ENCODE data around the gene BAHCC1. TPM values are rescaled to one million over a fixed set of nuclear protein-coding genes. Genes with fewer than 3 reads are reported as not detected.

Gene BAHCC1
- total RNA-seq, 1 donor = 11.2 TPM

GRCh38 chr17:81502471-81503017 is 107.3 kb downstream of the BAHCC1 start:
- Histone ChIP-seq H3K4me2 (ENCODE audit: insufficient read depth, low read length) (no peak overlapping the region), H3K4me1 (ENCODE audit: insufficient read depth, low read length) (peaks cover 4% of the 10 kb centered on the region), H2AFZ (ENCODE audit: low read length) (no peak overlapping the region), H3K4me3 (ENCODE audit: insufficient read depth, low read length) (no peak overlapping the region), H3K36me3 (ENCODE audit: insufficient read depth, low read length) (no peaks in the 10 kb centered on the region), H4K20me1 (ENCODE audit: insufficient read depth, low read length) (peaks cover 2% of the 10 kb centered on the region), H3K79me2 (ENCODE audit: insufficient read depth, low read length) (no peaks in the 10 kb centered on the region), H3K9me3 (ENCODE audit: low read depth, low read length) (no peaks in the 10 kb centered on the region), H3K27me3 (ENCODE audit: insufficient read depth, low read length) (peaks cover 5% of the 10 kb centered on the region), H3K27ac (ENCODE audit: low read depth, low read length) (no peak overlapping the region)
- TF ChIP-seq CTCF (IDR thresholded peaks at IDR 0.05; ENCODE audit: extremely low read depth, low read depth, low read length) = no peak
- DNase-seq (ENCODE audit: insufficient read length, low spot score, missing footprints) = no peak

DNA sequence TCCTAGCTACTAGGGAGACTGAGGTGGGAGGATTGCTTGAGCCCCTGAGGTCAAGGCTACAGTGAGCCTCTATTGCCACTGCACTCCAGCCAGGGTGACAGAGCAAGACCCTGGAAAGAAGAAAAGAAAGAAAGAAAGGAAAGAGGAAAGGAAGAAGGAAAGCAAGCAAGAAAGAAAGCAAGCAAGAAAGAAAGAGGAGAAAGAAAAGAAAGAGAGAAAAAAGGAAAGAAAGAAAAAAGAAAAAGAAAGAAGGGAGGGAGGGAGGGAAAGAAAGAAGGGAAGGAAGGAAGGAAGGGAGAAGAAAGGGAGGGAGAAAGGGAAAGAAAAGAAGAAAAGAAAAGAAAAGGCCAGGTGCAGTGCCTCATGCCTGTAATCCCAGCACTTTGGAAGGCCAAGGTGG is 108.4 kb downstream of the BAHCC1 start:
- Histone ChIP-seq H3K36me3 (ENCODE audit: insufficient read depth, low read length) (peaks cover 1% of the 10 kb centered on the region), H3K4me1 (ENCODE audit: insufficient read depth, low read length) (peaks cover 4% of the 10 kb centered on the region), H4K20me1 (ENCODE audit: insufficient read depth, low read length) (peaks cover 8% of the 10 kb centered on the region), H3K4me3 (ENCODE audit: insufficient read depth, low read length) (no peak overlapping the region), H3K27me3 (ENCODE audit: insufficient read depth, low read length) (peaks cover 3% of the 10 kb centered on the region), H3K4me2 (ENCODE audit: insufficient read depth, low read length) (no peak overlapping the region), H3K27ac (ENCODE audit: low read depth, low read length) (no peak overlapping the region), H3K9me3 (ENCODE audit: low read depth, low read length) (no peaks in the 10 kb centered on the region), H2AFZ (ENCODE audit: low read length) (no peak overlapping the region), H3K79me2 (ENCODE audit: insufficient read depth, low read length) (peaks cover 4% of the 10 kb centered on the region)
- DNase-seq (ENCODE audit: insufficient read length, low spot score, missing footprints) = no peak
- no peak for TF ChIP-seq CTCF (IDR thresholded peaks at IDR 0.05; ENCODE audit: extremely low read depth, low read depth, low read length)

DNA sequence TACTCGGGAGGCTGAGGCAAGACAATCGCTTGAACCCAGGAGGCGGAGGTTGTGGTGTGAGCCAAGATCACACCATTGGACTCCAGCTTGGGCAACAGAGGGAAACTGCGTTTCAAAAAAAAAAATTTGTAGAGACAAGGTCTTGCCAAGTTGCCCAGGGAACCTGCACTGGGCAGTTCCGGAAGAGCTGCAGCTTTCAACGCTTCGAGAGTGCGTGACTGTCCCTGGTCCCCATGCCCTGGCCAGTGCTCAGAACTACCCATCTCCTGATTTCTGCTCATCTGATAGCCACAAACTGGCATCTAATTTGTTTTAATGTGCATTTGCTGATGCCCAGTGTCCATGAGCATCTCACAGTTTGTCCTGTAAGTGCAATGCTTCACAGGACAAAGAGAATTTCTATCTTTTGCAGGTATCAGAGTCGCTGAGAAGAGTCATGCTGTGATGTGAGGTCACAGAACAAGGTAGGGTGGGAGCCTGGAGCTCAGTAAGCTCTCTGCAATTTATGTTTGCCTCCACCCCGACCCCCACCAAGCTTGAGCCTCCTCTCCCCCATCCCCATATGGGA is 113.5 kb downstream of the BAHCC1 start:
- H3K4me2 ChIP-seq (ENCODE audit: insufficient read depth, low read length) = peak overlapping the region; percentile 99
- no peak overlapping the region for H3K27ac ChIP-seq (ENCODE audit: low read depth, low read length)
- peak overlapping the region; percentile 96 for H3K4me3 ChIP-seq (ENCODE audit: insufficient read depth, low read length)
- no peaks in the 10 kb centered on the region for H3K27me3 ChIP-seq (ENCODE audit: insufficient read depth, low read length)
- H3K79me2 ChIP-seq (ENCODE audit: insufficient read depth, low read length) = peaks cover 46% of the 10 kb centered on the region
- H2AFZ ChIP-seq (ENCODE audit: low read length) = no peak overlapping the region
- peaks cover 39% of the 10 kb centered on the region for H3K36me3 ChIP-seq (ENCODE audit: insufficient read depth, low read length)
- H3K4me1 ChIP-seq (ENCODE audit: insufficient read depth, low read length) = peaks cover 10% of the 10 kb centered on the region
- H4K20me1 ChIP-seq (ENCODE audit: insufficient read depth, low read length) = peaks cover 45% of the 10 kb centered on the region
- no peaks in the 10 kb centered on the region for H3K9me3 ChIP-seq (ENCODE audit: low read depth, low read length)
- TF ChIP-seq CTCF (IDR thresholded peaks at IDR 0.05; ENCODE audit: extremely low read depth, low read depth, low read length) = no peak
- DNase-seq (ENCODE audit: insufficient read length, low spot score, missing footprints) = peak; percentile 85

DNA sequence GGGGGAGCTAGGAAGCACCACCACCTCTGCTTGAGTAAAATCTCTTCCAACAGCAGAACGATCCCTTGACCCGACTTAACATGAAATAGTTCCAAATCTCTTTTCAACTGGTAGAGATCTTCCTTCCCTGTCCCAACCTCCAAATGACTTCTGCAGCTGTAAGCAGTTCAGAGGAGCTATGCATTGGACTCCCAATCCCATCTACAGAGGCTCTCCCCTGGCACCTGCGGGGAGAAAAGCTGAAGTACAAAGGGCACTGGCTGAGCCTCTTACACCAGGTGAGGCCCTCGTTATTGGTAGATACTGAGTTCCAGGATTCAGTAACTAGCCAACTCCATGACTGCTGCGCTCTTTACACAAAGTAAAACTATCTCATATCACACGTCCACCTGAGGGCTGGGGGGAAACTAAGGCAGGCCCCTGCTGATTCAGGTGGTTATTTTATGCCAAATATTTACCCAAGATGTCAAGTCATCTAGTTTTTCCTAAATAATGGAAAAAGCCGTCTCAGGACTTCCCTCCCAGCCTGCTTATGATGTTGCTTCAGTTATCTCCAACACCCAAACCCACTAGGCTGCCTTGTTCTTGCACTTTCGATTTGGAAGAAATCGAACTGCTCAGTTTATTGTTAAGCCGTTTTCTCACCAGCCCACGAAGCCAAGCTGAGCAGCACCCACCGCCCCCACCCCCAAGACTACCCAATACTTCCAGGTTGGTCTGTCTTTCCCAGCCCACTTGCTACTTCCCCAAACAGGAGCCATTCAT is 114.1 kb downstream of the BAHCC1 start:
- H3K36me3 ChIP-seq (ENCODE audit: insufficient read depth, low read length) = peaks cover 39% of the 10 kb centered on the region
- H2AFZ ChIP-seq (ENCODE audit: low read length) = no peak overlapping the region
- TF ChIP-seq CTCF (IDR thresholded peaks at IDR 0.05; ENCODE audit: extremely low read depth, low read depth, low read length) = no peak
- peaks cover 45% of the 10 kb centered on the region for H4K20me1 ChIP-seq (ENCODE audit: insufficient read depth, low read length)
- H3K79me2 ChIP-seq (ENCODE audit: insufficient read depth, low read length) = peaks cover 46% of the 10 kb centered on the region
- H3K27me3 ChIP-seq (ENCODE audit: insufficient read depth, low read length) = no peaks in the 10 kb centered on the region
- H3K4me2 ChIP-seq (ENCODE audit: insufficient read depth, low read length) = peak overlapping the region; percentile 99
- no peaks in the 10 kb centered on the region for H3K9me3 ChIP-seq (ENCODE audit: low read depth, low read length)
- peaks cover 15% of the 10 kb centered on the region for H3K4me1 ChIP-seq (ENCODE audit: insufficient read depth, low read length)
- peak; percentile 88 for DNase-seq (ENCODE audit: insufficient read length, low spot score, missing footprints)
- peak overlapping the region; percentile 96 for H3K4me3 ChIP-seq (ENCODE audit: insufficient read depth, low read length)
- peak overlapping the region; percentile 58 for H3K27ac ChIP-seq (ENCODE audit: low read depth, low read length)

Data from osteoblast (primary cell).